GM12878 (cell line): ENCODE measurements around the gene FKRP. TPM values are rescaled to one million over a fixed set of nuclear protein-coding genes. Genes with fewer than 3 reads are reported as not detected.

Source experiments
- ATAC-seq: fragments of 200-7000 bp; cut with Tn5 transposase; 3 replicates; pipeline ENCODE4 v1.9.1; 2020; ENCODE audit warnings: mild to moderate bottlenecking, moderate library complexity
- BruUV-seq: library from RNA; stranded (reverse); fragments of 400-500 nt; replicated peaks from 2 replicates; lab custom pipeline; 2021; lab: Mats Ljungman, UMichigan
- CTCF ChIA-PET: fragments of 300-600 bp; sonication (Branson Sonifier 250); formaldehyde crosslinking; extraction: SDS; loops from one replicate; lab custom pipeline; 2021; ENCODE audit warnings: inconsistent platforms; lab: Yijun Ruan, JAX
- POLR2A ChIA-PET: fragments of 350-600 bp; formaldehyde crosslinking; extraction: SDS; loops from one replicate; lab custom pipeline; 2021; ENCODE audit warnings: inconsistent platforms; lab: Charles Lee
- RAD21 ChIA-PET: fragments of 300-600 bp; sonication (Branson Sonifier 250); formaldehyde crosslinking; loops from one replicate; lab custom pipeline; 2023; ENCODE audit warnings: antibody characterized with exemption; ENCODE audit not compliant: unreplicated experiment; lab: Charles Lee
- SMC1A ChIA-PET: fragments of 300-600 bp; sonication (Branson Sonifier 250); formaldehyde crosslinking; loops from one replicate; lab custom pipeline; 2023; ENCODE audit not compliant: unreplicated experiment, uncharacterized antibody; lab: Charles Lee
- DNase-seq: peaks from one replicate; pipeline ENCODE4 v3.0.0-alpha.2; 2011; ENCODE audit warnings: low read depth, low spot score
- FAIRE-seq: peaks from 3 replicates; lab custom pipeline; 2011; peaks lifted over from hg19 to GRCh38; lab: Jason Lieb, UNC
- H2AFZ ChIP-seq: 2 replicates; pipeline ENCODE4 v1.6.0; 2011; ENCODE audit warnings: low read depth, low read length, control low read depth; ENCODE audit not compliant: control insufficient read depth
- H3K27ac ChIP-seq: 2 replicates; pipeline ENCODE4 v1.5.1; 2011; ENCODE audit warnings: control low read depth; ENCODE audit not compliant: control insufficient read depth, insufficient read depth
- H3K27me3 ChIP-seq, 2 experiments: replicated peaks in 1 of 2; 2 replicates each; pipeline versions ENCODE4 v1.6.0 to v1.6.1; 2011; ENCODE audit warnings: low read length in 1 of 2; ENCODE audit not compliant: control insufficient read depth in 2 of 2, insufficient read depth in 2 of 2
- H3K36me3 ChIP-seq, 2 experiments: 2 replicates each; pipeline ENCODE4 v1.5.1; 2011; ENCODE audit warnings: low read length in 1 of 2; ENCODE audit not compliant: control insufficient read depth in 2 of 2, insufficient read depth in 2 of 2
- H3K4me1 ChIP-seq: 2 replicates; pipeline ENCODE4 v1.6.1; 2011; ENCODE audit warnings: mild to moderate bottlenecking, low read length, moderate library complexity, mixed read lengths; ENCODE audit not compliant: control insufficient read depth, insufficient read depth
- H3K4me2 ChIP-seq: 2 replicates; pipeline ENCODE4 v1.6.0; 2011; ENCODE audit warnings: control low read depth; ENCODE audit not compliant: control insufficient read depth, insufficient read depth
- H3K4me3 ChIP-seq: fragments of 200-600 bp; sonication (generic); 2 replicates; pipeline ENCODE4 v1.5.1; 2016
- H3K79me2 ChIP-seq: 2 replicates; pipeline ENCODE4 v1.6.0; 2011; ENCODE audit warnings: low read length; ENCODE audit not compliant: control insufficient read depth, insufficient read depth
- H3K9ac ChIP-seq: 2 replicates; pipeline ENCODE4 v1.8.0; 2011; ENCODE audit warnings: low read length, control low read depth, mixed read lengths; ENCODE audit not compliant: control insufficient read depth, insufficient read depth
- H3K9me3 ChIP-seq: replicated peaks from 3 replicates; pipeline ENCODE4 v1.5.1; 2011; ENCODE audit warnings: mild to moderate bottlenecking, low read length; ENCODE audit not compliant: control insufficient read depth, insufficient read depth
- H4K20me1 ChIP-seq: 2 replicates; pipeline ENCODE4 v1.6.0; 2011; ENCODE audit not compliant: control insufficient read depth, insufficient read depth
- ATF3 ChIP-seq: IDR thresholded peaks from 2 replicates; pipeline ENCODE4 v1.6.1; 2011; ENCODE audit warnings: low read depth, mild to moderate bottlenecking, low read length, moderate library complexity, borderline replicate concordance; ENCODE audit errors: extremely low read depth
- BCL11A ChIP-seq: IDR thresholded peaks from 2 replicates; pipeline ENCODE4 v1.6.1; 2011; ENCODE audit warnings: low read depth, low read length
- CBFB ChIP-seq: IDR thresholded peaks from 2 replicates; pipeline ENCODE4 v1.6.1; 2016; ENCODE audit warnings: antibody characterized with exemption, low read depth
- EED ChIP-seq: sonication (generic); IDR thresholded peaks from 2 replicates; pipeline ENCODE4 v1.6.1; 2016; ENCODE audit warnings: antibody characterized with exemption, low read depth
- FOXK2 ChIP-seq: fragments of 450-650 bp; IDR thresholded peaks from 2 replicates; pipeline ENCODE4 v1.6.1; 2017; ENCODE audit warnings: mild to moderate bottlenecking, moderate library complexity
- GABPA ChIP-seq: IDR thresholded peaks from 2 replicates; pipeline ENCODE4 v1.6.1; 2014; ENCODE audit warnings: antibody characterized with exemption, low read depth, mild to moderate bottlenecking, inconsistent platforms
- JUNB ChIP-seq: IDR thresholded peaks from 2 replicates; pipeline ENCODE4 v1.6.1; 2016; ENCODE audit warnings: antibody characterized with exemption, mild to moderate bottlenecking
- MXI1 ChIP-seq: fragments of 150-350 bp; IDR thresholded peaks from 2 replicates; pipeline ENCODE4 v1.6.1; 2011; ENCODE audit warnings: low read depth, mild to moderate bottlenecking, inconsistent platforms, low read length, improper control_type of control experiment
- NFYA ChIP-seq: IDR thresholded peaks from 2 replicates; pipeline ENCODE4 v1.6.1; 2011; ENCODE audit warnings: low read depth, mild to moderate bottlenecking, low read length, improper control_type of control experiment, borderline replicate concordance
- RFX5 ChIP-seq: IDR thresholded peaks from 2 replicates; pipeline ENCODE4 v1.6.1; 2011; ENCODE audit warnings: low read depth, low read length, improper control_type of control experiment
- TCF3 ChIP-seq: IDR thresholded peaks from 2 replicates; pipeline ENCODE4 v1.6.1; 2012; ENCODE audit warnings: low read depth, mild to moderate bottlenecking, low read length, borderline replicate concordance; ENCODE audit not compliant: insufficient read depth
- ZBTB4 ChIP-seq: fragments of 450-650 bp; formaldehyde crosslinking; IDR thresholded peaks from 2 replicates; pipeline ENCODE4 v1.4.0; 2022; ENCODE audit warnings: mild to moderate bottlenecking, moderate library complexity
- ZNF217 ChIP-seq: fragments of 450-650 bp; IDR thresholded peaks from 2 replicates; pipeline ENCODE4 v1.6.1; 2017; ENCODE audit warnings: antibody characterized with exemption, mild to moderate bottlenecking
- WGBS: methylation state at CpG from one replicate; pipeline ENCODE4 v1.1.6; 2016; ENCODE audit warnings: low lambda C conversion rate; ENCODE audit not compliant: insufficient replicate concordance, insufficient coverage; ENCODE audit errors: missing lambda C conversion rate; 5-methylcytosine and 5-hydroxymethylcytosine counted together
- in situ Hi-C: fragments of 300-500 bp; cut with MboI; formaldehyde crosslinking; loops from 9 replicates; pipeline ENCODE4 v1.14.3; 2018; ENCODE audit warnings: mixed read lengths
- intact Hi-C: fragments of 100-400 bp; cut with micrococcal nuclease; formaldehyde crosslinking; loops from one replicate; pipeline ENCODE4 v1.14.2; 2022; ENCODE audit not compliant: unreplicated experiment
- polyA plus RNA-seq, 11 experiments: library from polyadenylated mRNA; depleted of rRNA in 4 of 11; unstranded in 6 of 11; stranded (reverse) in 5 of 11; fragments of >200 nt; fragmentation: Nextera tagmentation in 4 of 11; fragmentation: Illumina TruSeq in 1 of 11; extraction: Ambion mirVana in 4 of 11; extraction: Trizol in 1 of 11; gene quantifications; 1 replicate in 1 of 11; 2 replicates in 10 of 11; pipeline versions ENCODE4 v1.2.1 to v1.2.3, GENCODE V29; 2011 to 2016; ENCODE audit warnings: inconsistent platforms in 2 of 11, missing spikeins in 2 of 11, low read depth in 1 of 11
- total RNA-seq, 4 experiments: library from RNA; depleted of rRNA in 3 of 4; stranded (reverse); fragments of >200 nt in 3 of 4; fragmentation: Illumina TruSeq in 1 of 4; extraction: Trizol in 1 of 4; gene quantifications; 2 replicates each; pipeline versions ENCODE4 v1.2.1 to v1.2.3, GENCODE V29; 2013 to 2021
- TF ChIP-seq, protein P1 (sequence below): fragments of 450-650 bp; IDR thresholded peaks from 2 replicates; pipeline ENCODE4 v1.6.1; 2016; ENCODE audit warnings: mild to moderate bottlenecking, moderate library complexity, borderline replicate concordance

FKRP gene
- total and polyA plus RNA-seq, 10 of the 15 experiments (the other 5 are each of a cell fraction or from before 2014, with no cell fraction given): 1.3 to 14.1 (median 7.8) TPM

DNA sequence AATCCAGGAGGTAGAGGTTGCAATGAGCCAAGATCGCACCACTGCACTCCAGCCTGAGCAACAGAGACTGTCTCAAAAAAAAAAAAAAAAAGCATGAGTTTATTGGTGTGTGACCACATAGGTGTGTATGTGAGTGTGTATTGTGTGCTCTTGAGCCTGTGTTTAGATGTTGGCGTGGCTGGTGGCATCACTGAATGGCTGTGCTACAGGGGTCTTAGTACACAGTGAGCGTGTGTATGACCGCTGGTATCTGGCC, 40.1 kb downstream of the FKRP start:
- no peak for FAIRE-seq
- no TSS peak for BruUV-seq
- WGBS: 15% methylated on average over 4 of the region's 4 CpGs
- H3K79me2 ChIP-seq: peaks cover 65% of the 10 kb centered on the region
- H3K4me2 ChIP-seq: peak overlapping the region; percentile 81
- CTCF ChIA-PET: interaction anchor here (0.8 to 4.4 kb wide), 12 partner anchors 13 to 227 kb away, joined by 3 to 43 read pairs (median 10); no protein-coding TSS in a partner anchor
- POLR2A ChIA-PET: interaction anchor here (0.6 to 1.9 kb wide), 5 partner anchors 16 to 471 kb away, joined by 3 to 4 read pairs (median 4); partner anchors contain the start of gene CCDC9
- no peaks in the 10 kb centered on the region; the same call in 2 of the 3 replicates for H3K9me3 ChIP-seq
- no peak for ATAC-seq
- H2AFZ ChIP-seq: no peak overlapping the region
- H4K20me1 ChIP-seq: no peaks in the 10 kb centered on the region; the same call in 1 of the 2 replicates
- peak overlapping the region; percentile 94 for H3K27ac ChIP-seq
- peak overlapping the region; percentile 65 for H3K9ac ChIP-seq
- 0 out of 2 replicates have a peak, but pooled peaks cover 7% of the 10 kb centered on the region for H3K4me1 ChIP-seq
- SMC1A ChIA-PET: interaction anchor here (2.1 to 2.5 kb wide), 4 partner anchors 19 to 55 kb away, joined by 6 to 11 read pairs (median 8); no protein-coding TSS in a partner anchor
- peak overlapping the region; percentile 100 for H3K4me3 ChIP-seq
- in situ Hi-C loops: no loop called here
- H3K27me3 ChIP-seq: no peaks in the 10 kb centered on the region
- DNase-seq: no peak
- RAD21 ChIA-PET: interaction anchor here (0.8 to 1.0 kb wide), 3 partner anchors 19 to 66 kb away, joined by 3 to 5 read pairs (median 3); no protein-coding TSS in a partner anchor
- intact Hi-C loops: loop anchor here (5.0 kb wide), 1 partner anchor 36 kb away; no protein-coding TSS in a partner anchor
- peaks cover 8 to 10% of the 10 kb centered on the region in 2 experiments; a peak in 3 of 4 replicates for H3K36me3 ChIP-seq
- TF ChIP-seq CBFB (0 out of 2 replicates have a peak, but pooled peaks have one; percentile 23), RFX5 (no peak), ATF3 (no peak), TCF3 (no peak), FOXK2 (no peak), BCL11A (no peak), EED (no peak), ZNF217 (no peak), JUNB (no peak), ZBTB4 (CRISPR knock-in tag) (no peak), GABPA (no peak), MXI1 (no peak), NFYA (no peak)
- TF ChIP-seq, protein P1, sequence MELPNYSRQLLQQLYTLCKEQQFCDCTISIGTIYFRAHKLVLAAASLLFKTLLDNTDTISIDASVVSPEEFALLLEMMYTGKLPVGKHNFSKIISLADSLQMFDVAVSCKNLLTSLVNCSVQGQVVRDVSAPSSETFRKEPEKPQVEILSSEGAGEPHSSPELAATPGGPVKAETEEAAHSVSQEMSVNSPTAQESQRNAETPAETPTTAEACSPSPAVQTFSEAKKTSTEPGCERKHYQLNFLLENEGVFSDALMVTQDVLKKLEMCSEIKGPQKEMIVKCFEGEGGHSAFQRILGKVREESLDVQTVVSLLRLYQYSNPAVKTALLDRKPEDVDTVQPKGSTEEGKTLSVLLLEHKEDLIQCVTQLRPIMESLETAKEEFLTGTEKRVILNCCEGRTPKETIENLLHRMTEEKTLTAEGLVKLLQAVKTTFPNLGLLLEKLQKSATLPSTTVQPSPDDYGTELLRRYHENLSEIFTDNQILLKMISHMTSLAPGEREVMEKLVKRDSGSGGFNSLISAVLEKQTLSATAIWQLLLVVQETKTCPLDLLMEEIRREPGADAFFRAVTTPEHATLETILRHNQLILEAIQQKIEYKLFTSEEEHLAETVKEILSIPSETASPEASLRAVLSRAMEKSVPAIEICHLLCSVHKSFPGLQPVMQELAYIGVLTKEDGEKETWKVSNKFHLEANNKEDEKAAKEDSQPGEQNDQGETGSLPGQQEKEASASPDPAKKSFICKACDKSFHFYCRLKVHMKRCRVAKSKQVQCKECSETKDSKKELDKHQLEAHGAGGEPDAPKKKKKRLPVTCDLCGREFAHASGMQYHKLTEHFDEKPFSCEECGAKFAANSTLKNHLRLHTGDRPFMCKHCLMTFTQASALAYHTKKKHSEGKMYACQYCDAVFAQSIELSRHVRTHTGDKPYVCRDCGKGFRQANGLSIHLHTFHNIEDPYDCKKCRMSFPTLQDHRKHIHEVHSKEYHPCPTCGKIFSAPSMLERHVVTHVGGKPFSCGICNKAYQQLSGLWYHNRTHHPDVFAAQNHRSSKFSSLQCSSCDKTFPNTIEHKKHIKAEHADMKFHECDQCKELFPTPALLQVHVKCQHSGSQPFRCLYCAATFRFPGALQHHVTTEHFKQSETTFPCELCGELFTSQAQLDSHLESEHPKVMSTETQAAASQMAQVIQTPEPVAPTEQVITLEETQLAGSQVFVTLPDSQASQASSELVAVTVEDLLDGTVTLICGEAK: no peak
